ENCODE measurements around the gene PLIN4.
A peak's percentile ranks its signal among the peaks of the same experiment; 100 is the strongest.

PLIN4 gene

GRCh38 chr19:4456843-4457653 is 61.2 kb downstream of the PLIN4 start:
- H3K4me1 ChIP-seq (ENCODE audit: control insufficient read depth, low read length), result peaks cover 18% of the 10 kb centered on the region
- no peaks in the 10 kb centered on the region for H3F3A ChIP-seq (ENCODE audit: control insufficient read depth, insufficient read depth)
- H3K36me3 ChIP-seq (ENCODE audit: control insufficient read depth, low read length), result peaks cover 8% of the 10 kb centered on the region
- peak overlapping the region; percentile 97 for H3K4me2 ChIP-seq (ENCODE audit: low read length)
- H3K27me3 ChIP-seq (ENCODE audit: control insufficient read depth, low read length), result no peaks in the 10 kb centered on the region
- no peak overlapping the region for H3K27ac ChIP-seq (ENCODE audit: low read depth, low read length)
- TF ChIP-seq CTCF (IDR thresholded peaks at IDR 0.05; ENCODE audit: low read depth, low read length, poor library complexity, severe bottlenecking), result no peak
- no peak for TF ChIP-seq EZH2phosphoT487 (IDR thresholded peaks at IDR 0.05; ENCODE audit: borderline replicate concordance, low read length)
- no peaks in the 10 kb centered on the region for H3K9me2 ChIP-seq (replicated peaks; ENCODE audit: control insufficient read depth, low read length)
- peaks cover 12% of the 10 kb centered on the region for H3K79me2 ChIP-seq (ENCODE audit: control insufficient read depth, low read length)
- peak overlapping the region; percentile 91 for H3K4me3 ChIP-seq (ENCODE audit: low read length)
- H4K20me1 ChIP-seq (ENCODE audit: control insufficient read depth, insufficient read depth, low read depth, low read length), result 0 out of 2 replicates have a peak, but pooled peaks cover 5% of the 10 kb centered on the region
- no peaks in the 10 kb centered on the region for H3K9me3 ChIP-seq (ENCODE audit: control insufficient read depth, insufficient read depth, low read length)

GRCh38 chr19:4456476-4456842 is 61.8 kb downstream of the PLIN4 start:
- H4K20me1 ChIP-seq (ENCODE audit: control insufficient read depth, insufficient read depth, low read depth, low read length), result 0 out of 2 replicates have a peak, but pooled peaks cover 5% of the 10 kb centered on the region
- TF ChIP-seq EZH2phosphoT487 (IDR thresholded peaks at IDR 0.05; ENCODE audit: borderline replicate concordance, low read length), result no peak
- no peak for TF ChIP-seq CTCF (IDR thresholded peaks at IDR 0.05; ENCODE audit: low read depth, low read length, poor library complexity, severe bottlenecking)

DNA sequence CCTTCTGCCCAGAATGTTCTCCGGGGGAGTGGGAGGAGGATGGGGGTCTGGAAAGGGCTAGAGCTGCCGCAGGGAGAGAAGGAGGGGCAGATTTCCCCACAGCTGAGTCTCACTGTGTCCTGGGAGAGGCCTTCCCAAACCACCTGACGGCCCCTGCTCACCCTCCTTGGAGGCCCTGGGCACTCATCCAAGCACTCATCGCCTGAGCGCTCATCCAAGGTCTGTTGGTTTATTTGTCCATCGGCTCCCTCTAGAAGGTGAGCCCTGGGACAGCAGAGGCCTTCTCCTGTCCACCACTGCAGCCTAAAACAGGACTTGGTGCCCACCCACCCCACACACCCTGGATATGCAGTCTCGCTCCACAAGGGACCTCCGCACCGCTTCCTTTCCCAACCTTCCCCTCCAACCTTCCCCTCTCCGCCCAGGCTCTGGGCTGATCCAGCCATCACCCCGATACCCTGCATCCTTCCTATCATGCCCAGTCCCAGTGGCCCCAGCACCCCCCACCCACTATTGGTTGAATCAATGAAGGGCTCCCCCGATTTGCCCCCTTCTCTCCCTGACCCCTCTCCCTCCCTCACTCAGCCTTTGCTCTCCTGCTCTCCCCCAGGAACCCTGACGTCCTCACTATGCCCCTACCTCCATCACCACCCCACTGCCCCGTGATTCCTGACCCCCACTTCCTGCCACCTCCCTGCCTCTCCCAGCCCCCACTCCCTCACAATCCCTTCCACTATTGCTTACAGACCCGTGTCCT is 62.4 kb downstream of the PLIN4 start:
- peaks cover 18% of the 10 kb centered on the region for H3K4me1 ChIP-seq (ENCODE audit: control insufficient read depth, low read length)
- peaks cover 8% of the 10 kb centered on the region for H3K36me3 ChIP-seq (ENCODE audit: control insufficient read depth, low read length)
- no peak for TF ChIP-seq EZH2phosphoT487 (IDR thresholded peaks at IDR 0.05; ENCODE audit: borderline replicate concordance, low read length)
- TF ChIP-seq CTCF (IDR thresholded peaks at IDR 0.05; ENCODE audit: low read depth, low read length, poor library complexity, severe bottlenecking), result no peak
- no peak overlapping the region for H3K27ac ChIP-seq (ENCODE audit: low read depth, low read length)
- 0 out of 2 replicates have a peak, but pooled peaks cover 5% of the 10 kb centered on the region for H4K20me1 ChIP-seq (ENCODE audit: control insufficient read depth, insufficient read depth, low read depth, low read length)
- no peaks in the 10 kb centered on the region for H3K9me2 ChIP-seq (replicated peaks; ENCODE audit: control insufficient read depth, low read length)
- H3K79me2 ChIP-seq (ENCODE audit: control insufficient read depth, low read length), result peaks cover 12% of the 10 kb centered on the region
- H3K27me3 ChIP-seq (ENCODE audit: control insufficient read depth, low read length), result no peaks in the 10 kb centered on the region
- H3K4me2 ChIP-seq (ENCODE audit: low read length), result peak overlapping the region; percentile 97
- H3K4me3 ChIP-seq (ENCODE audit: low read length), result peak overlapping the region; percentile 91
- H3F3A ChIP-seq (ENCODE audit: control insufficient read depth, insufficient read depth), result no peaks in the 10 kb centered on the region
- H3K9me3 ChIP-seq (ENCODE audit: control insufficient read depth, insufficient read depth, low read length), result no peaks in the 10 kb centered on the region

More at GRCh38 chr19:4456476-4456842, 61.8 kb downstream of the PLIN4 start:
- Histone ChIP-seq H3K4me2 (ENCODE audit: low read length) (peak overlapping the region; percentile 97), H3K27me3 (ENCODE audit: control insufficient read depth, low read length) (no peaks in the 10 kb centered on the region), H3K36me3 (ENCODE audit: control insufficient read depth, low read length) (peaks cover 8% of the 10 kb centered on the region), H3K9me2 (replicated peaks; ENCODE audit: control insufficient read depth, low read length) (no peaks in the 10 kb centered on the region), H3K9me3 (ENCODE audit: control insufficient read depth, insufficient read depth, low read length) (no peaks in the 10 kb centered on the region), H3K79me2 (ENCODE audit: control insufficient read depth, low read length) (peaks cover 12% of the 10 kb centered on the region), H3K27ac (ENCODE audit: low read depth, low read length) (no peak overlapping the region), H3F3A (ENCODE audit: control insufficient read depth, insufficient read depth) (no peaks in the 10 kb centered on the region), H3K4me1 (ENCODE audit: control insufficient read depth, low read length) (peaks cover 18% of the 10 kb centered on the region), H3K4me3 (ENCODE audit: low read length) (peak overlapping the region; percentile 91)
